Left ventricle myocardium inferior (tissue), 1 donor: ENCODE results near the gene SMIM29. TPM values are rescaled to one million over a fixed set of nuclear protein-coding genes. Genes with fewer than 3 reads are reported as not detected.

ENCODE experiments used
- DNase-seq: peaks from one replicate; pipeline ENCODE4 v3.0.0-alpha.2; 2020
- H3K27ac ChIP-seq: fragments of 200-600 bp; replicated peaks from 2 replicates; pipeline ENCODE4 v1.8.0; 2021
- H3K27me3 ChIP-seq: fragments of 200-600 bp; 2 replicates; pipeline ENCODE4 v1.8.0; 2021; ENCODE audit warnings: low read depth
- H3K36me3 ChIP-seq: fragments of 200-600 bp; 2 replicates; pipeline ENCODE4 v1.8.0; 2021
- H3K4me1 ChIP-seq: fragments of 200-600 bp; 2 replicates; pipeline ENCODE4 v1.8.0; 2021
- H3K4me3 ChIP-seq: fragments of 200-600 bp; 2 replicates; pipeline ENCODE4 v1.8.0; 2021; ENCODE audit warnings: mild to moderate bottlenecking, moderate library complexity
- H3K9me3 ChIP-seq: fragments of 200-600 bp; replicated peaks from 2 replicates; pipeline ENCODE4 v1.8.0; 2021
- intact Hi-C: fragments of 100-400 bp; cut with micrococcal nuclease; formaldehyde crosslinking; loops from one replicate; pipeline ENCODE4 v1.11.0; 2022
- total RNA-seq: library from RNA; stranded (reverse); fragmentation: NEBNext Ultra II Directional; extraction: Animal tissue kit (Norgen Biotek cat#: 25700); gene quantifications from one replicate; pipeline ENCODE4 v1.2.1, GENCODE V29; 2021
- TF ChIP-seq, protein P1 (sequence below): fragments of 200-600 bp; IDR thresholded peaks from 2 replicates; pipeline ENCODE4 v1.8.0; 2021; ENCODE audit warnings: antibody characterized with exemption, mild to moderate bottlenecking, borderline replicate concordance
- donor health status: DM: no; HTN: yes; CAD: no; lungs with severe emphysema.

Gene SMIM29
- total RNA-seq, 1 donor from 2014 or later, result 27.1 TPM

DNA sequence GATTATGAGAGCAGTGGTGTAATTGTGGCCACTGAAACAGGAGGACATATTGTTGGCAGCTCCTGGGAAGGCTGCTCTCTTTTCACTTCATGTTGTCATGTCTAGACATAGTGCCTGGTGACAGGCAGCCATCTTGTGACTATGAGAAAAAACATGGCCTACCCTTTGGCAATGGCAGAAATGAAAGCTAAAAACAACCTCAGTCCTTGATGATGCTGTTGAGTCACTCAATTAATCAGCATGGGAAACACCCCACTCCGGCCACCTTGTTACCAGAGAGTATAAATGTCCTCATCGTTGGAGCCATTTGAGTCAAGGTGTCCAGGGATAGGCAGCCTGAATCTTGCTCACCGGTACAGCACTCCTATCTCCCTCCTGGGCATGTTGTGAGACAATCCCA is 43.3 kb downstream of the SMIM29 start:
- TF ChIP-seq, protein P1, sequence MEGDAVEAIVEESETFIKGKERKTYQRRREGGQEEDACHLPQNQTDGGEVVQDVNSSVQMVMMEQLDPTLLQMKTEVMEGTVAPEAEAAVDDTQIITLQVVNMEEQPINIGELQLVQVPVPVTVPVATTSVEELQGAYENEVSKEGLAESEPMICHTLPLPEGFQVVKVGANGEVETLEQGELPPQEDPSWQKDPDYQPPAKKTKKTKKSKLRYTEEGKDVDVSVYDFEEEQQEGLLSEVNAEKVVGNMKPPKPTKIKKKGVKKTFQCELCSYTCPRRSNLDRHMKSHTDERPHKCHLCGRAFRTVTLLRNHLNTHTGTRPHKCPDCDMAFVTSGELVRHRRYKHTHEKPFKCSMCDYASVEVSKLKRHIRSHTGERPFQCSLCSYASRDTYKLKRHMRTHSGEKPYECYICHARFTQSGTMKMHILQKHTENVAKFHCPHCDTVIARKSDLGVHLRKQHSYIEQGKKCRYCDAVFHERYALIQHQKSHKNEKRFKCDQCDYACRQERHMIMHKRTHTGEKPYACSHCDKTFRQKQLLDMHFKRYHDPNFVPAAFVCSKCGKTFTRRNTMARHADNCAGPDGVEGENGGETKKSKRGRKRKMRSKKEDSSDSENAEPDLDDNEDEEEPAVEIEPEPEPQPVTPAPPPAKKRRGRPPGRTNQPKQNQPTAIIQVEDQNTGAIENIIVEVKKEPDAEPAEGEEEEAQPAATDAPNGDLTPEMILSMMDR, result no peak
- Histone ChIP-seq H3K27ac (no peak overlapping the region), H3K36me3 (no peaks in the 10 kb centered on the region), H3K9me3 (no peaks in the 10 kb centered on the region), H3K4me3 (no peak overlapping the region), H3K4me1 (no peaks in the 10 kb centered on the region), H3K27me3 (no peaks in the 10 kb centered on the region)
- DNase-seq, result no peak
- intact Hi-C loops, result no loop called here

DNA sequence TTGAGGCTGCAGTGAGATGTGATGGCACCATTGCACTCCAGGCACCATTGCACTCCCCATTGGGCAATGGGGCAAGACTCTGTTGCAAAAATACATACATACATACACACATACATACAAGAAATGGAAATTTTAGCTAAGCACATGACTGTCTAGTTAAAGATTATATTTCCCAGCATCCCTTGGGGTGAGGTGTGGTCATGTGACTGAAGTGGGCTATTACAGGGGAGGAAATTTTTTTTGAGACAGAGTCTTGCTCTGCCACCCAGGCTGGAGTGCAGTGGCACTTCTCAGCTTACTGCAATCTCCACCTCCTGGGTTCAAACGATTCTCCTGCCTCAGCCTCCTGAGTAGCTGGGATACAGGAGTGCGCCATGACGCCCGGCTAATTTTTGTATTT is 44.1 kb downstream of the SMIM29 start:
- intact Hi-C loops, result no loop called here
- no peak for DNase-seq
- no peak overlapping the region for H3K4me3 ChIP-seq
- no peaks in the 10 kb centered on the region for H3K27me3 ChIP-seq
- TF ChIP-seq, protein P1, result no peak
- H3K27ac ChIP-seq, result no peak overlapping the region
- no peaks in the 10 kb centered on the region for H3K9me3 ChIP-seq
- no peaks in the 10 kb centered on the region for H3K36me3 ChIP-seq
- no peaks in the 10 kb centered on the region for H3K4me1 ChIP-seq

DNA sequence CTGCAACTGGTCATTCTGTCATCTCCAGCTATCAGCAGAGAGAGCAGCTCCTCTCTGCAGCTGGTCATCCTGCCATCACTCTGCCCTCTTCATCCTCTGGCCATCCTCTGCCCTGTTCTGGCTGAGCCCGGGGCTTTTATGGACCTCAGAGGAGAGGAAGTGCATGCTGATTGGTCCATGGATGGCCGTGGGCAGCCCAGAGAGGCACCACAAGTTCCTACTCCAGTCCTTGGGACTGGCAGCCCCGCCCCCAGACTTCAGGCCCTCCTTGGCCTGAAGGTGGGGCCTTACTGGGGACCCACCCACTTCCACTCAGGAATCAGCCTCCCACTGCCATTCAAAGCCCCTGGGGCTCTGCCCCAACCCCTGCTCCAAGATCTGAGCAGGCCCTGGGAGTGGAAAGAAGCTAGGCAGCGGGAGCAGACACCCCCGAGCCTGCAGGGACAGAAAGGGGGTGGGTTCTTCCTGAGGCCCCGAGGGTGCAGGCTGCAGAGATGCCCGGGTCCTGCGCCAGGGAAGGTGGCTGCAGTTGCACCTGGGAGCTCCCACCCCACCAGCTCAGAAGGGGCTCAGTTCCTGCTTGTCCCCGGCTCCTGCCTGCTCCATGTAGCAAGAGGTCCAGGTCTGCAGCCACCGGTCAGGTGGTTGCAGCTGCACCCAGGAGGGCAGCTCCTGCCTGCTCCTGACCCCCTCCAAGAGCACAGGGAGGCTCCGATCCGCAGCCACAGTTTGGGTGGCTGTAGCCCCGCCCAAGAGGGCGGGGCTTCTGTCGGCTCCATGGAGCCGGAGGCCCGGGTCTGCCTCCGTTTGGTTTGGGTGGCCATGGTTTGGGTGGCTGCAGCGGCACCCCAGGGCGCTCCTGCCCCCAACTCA is 46.2 kb downstream of the SMIM29 start:
- no peaks in the 10 kb centered on the region for H3K36me3 ChIP-seq
- H3K27ac ChIP-seq, result no peak overlapping the region
- H3K4me3 ChIP-seq, result no peak overlapping the region
- no peaks in the 10 kb centered on the region for H3K9me3 ChIP-seq
- H3K4me1 ChIP-seq, result no peaks in the 10 kb centered on the region
- DNase-seq, result no peak
- TF ChIP-seq, protein P1, result no peak
- H3K27me3 ChIP-seq, result no peaks in the 10 kb centered on the region
- intact Hi-C loops, result no loop called here

DNA sequence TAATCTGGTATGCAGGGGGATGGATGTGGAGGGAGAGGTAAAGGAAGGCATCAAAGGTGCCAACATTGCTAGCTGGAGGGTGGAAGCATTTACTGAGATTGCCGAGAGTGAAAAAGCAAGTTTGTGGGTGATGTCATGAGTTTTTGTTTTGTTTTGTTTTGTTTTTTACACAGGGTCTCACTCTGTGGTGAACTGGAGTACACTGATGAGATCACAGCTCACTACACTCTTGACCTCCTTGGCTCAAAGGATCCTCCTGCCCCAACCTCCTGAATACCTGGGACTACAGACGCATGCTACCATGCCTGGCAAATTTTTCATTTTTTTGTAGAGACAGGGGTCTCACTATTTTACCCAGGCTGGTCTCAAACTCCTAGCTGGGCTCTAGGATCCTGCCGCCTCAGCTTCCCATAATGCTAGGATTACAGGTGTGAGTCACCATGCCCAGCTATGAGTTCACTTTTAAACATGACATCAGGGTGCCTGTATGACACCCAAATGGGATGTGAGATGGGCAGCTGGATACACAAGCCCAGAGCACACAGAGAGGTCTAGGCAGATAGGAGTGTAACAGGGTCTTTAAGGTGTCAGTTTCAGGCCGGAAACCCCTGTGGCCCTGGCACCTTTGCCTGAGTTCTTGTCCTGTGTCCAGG is 47.2 kb downstream of the SMIM29 start:
- peaks cover 2% of the 10 kb centered on the region for H3K4me1 ChIP-seq
- no peak for DNase-seq
- no peak overlapping the region for H3K27ac ChIP-seq
- H3K4me3 ChIP-seq, result no peak overlapping the region
- intact Hi-C loops, result no loop called here
- H3K36me3 ChIP-seq, result no peaks in the 10 kb centered on the region
- H3K9me3 ChIP-seq, result no peaks in the 10 kb centered on the region
- H3K27me3 ChIP-seq, result no peaks in the 10 kb centered on the region
- TF ChIP-seq, protein P1, result no peak

DNA sequence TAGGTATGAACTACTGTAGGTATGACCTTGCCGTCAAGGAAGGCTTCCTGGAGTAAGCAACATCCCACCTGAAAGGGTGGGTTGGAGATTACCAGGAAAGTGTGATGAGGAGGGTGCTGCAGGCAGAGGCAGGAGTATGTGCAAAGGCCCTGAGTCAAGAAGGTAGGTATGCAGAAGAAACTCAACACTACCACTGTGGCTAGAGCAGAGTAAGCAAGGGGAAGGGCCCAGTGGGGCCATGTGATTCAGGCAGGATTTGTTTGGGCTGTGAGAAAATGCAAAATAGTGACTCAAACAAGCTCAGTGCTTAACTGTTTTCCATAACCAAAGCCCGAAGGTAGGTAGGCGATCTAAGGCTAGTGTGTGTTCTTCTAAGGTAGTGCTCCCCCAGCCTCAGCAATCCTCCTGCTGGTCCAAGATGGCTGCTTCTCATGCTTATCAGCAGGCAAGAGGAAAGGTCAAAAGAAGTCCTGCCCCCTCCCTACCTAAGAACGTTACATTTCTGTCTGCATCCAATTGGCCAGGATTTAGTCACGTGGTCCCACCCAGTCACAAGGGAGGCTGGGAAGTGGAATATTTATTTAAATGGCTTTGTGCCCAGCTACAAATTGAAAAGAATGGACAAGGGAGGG is 48.4 kb downstream of the SMIM29 start:
- no peak overlapping the region for H3K27ac ChIP-seq
- intact Hi-C loops, result no loop called here

More for the DNA sequence above, 48.4 kb downstream of the SMIM29 start:
- Histone ChIP-seq H3K4me3 (no peak overlapping the region), H3K4me1 (peaks cover 9% of the 10 kb centered on the region), H3K27me3 (no peaks in the 10 kb centered on the region), H3K9me3 (no peaks in the 10 kb centered on the region), H3K36me3 (no peaks in the 10 kb centered on the region)
- no peak for DNase-seq
- TF ChIP-seq, protein P1, result no peak
